ENCODE data around the gene C4BPB. TPM values are rescaled to one million over a fixed set of nuclear protein-coding genes. Genes with fewer than 3 reads are reported as not detected.
"Not testable (repeated sequence)": the region's sequence is repeated elsewhere in the genome, so short reads cannot be mapped to it uniquely, and the experiment has no call there.

Gene C4BPB
- total RNA-seq, 1 experiment from 2014 or later: not detected

DNA sequence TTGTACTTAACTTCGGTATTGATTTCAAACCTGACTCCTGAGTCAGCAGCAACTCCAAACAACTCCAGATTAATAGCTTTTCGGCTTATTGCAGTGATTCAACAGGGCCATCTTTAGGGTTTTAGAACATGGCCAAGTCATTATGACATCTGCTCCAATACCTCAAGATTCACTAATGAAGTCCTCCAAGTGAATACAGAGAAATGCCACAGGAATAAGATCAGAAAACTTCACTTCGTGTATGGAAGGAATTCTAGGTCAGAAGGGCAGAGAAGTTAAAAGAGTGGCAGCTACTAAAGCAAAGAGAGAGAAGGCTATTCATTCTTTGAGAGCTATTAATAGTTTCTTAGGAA, 48.5 kb upstream of the C4BPB start:
- CTCF ChIA-PET: interaction anchor here (0.6 kb wide), 1 partner anchor 36 kb away, joined by 4 read pairs; no protein-coding TSS in a partner anchor
- POLR2A ChIA-PET (ENCODE audit: low non-redundant PET): no interaction called here

DNA sequence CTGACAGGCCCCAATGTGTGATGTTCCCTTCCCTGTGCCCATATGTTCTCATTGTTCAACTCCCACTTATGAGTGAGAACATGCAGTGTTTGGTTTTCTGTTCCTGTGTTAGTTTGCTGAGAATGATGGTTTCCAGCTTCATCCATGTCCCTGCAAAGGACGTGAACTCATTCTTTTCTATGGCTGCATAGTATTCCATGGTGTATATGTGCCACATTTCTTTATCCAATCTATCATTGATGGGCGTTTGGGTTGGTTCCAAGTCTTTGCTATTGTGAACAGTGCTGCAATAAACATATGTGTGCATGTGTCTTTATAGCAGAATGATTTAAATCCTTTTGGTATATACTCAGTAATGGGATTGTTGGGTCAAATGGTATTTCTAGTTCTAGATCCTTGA, 47.3 kb upstream of the C4BPB start:
- POLR2A ChIA-PET (ENCODE audit: low non-redundant PET); BruUV-seq (replicated peaks); CTCF ChIA-PET: not testable (repeated sequence)

More for the DNA sequence above, 48.5 kb upstream of the C4BPB start:
- BruUV-seq (replicated peaks): no TSS peak
- intact Hi-C loops (cut with micrococcal nuclease; ENCODE audit: unreplicated experiment): no loop called here
- no peak for DNase-seq (ENCODE audit: low spot score)
- peaks cover 20% of the 10 kb centered on the region for H3K27me3 ChIP-seq (replicated peaks; ENCODE audit: insufficient read depth, low read depth, low read length, poor library complexity)
- H3K4me1 ChIP-seq (ENCODE audit: insufficient read depth, low read length, poor library complexity, severe bottlenecking): no peaks in the 10 kb centered on the region
- no peak overlapping the region for H3K4me3 ChIP-seq (ENCODE audit: low read depth, low read length, poor library complexity, severe bottlenecking)
- H3K27ac ChIP-seq (ENCODE audit: low read depth, low read length, poor library complexity, severe bottlenecking): no peak overlapping the region
- no peaks in the 10 kb centered on the region for H3K36me3 ChIP-seq (ENCODE audit: insufficient read depth, low read length, poor library complexity, severe bottlenecking)
- no peaks in the 10 kb centered on the region for H3K9me3 ChIP-seq (ENCODE audit: low read depth, low read length, poor library complexity, severe bottlenecking)
- TF ChIP-seq, protein P1, sequence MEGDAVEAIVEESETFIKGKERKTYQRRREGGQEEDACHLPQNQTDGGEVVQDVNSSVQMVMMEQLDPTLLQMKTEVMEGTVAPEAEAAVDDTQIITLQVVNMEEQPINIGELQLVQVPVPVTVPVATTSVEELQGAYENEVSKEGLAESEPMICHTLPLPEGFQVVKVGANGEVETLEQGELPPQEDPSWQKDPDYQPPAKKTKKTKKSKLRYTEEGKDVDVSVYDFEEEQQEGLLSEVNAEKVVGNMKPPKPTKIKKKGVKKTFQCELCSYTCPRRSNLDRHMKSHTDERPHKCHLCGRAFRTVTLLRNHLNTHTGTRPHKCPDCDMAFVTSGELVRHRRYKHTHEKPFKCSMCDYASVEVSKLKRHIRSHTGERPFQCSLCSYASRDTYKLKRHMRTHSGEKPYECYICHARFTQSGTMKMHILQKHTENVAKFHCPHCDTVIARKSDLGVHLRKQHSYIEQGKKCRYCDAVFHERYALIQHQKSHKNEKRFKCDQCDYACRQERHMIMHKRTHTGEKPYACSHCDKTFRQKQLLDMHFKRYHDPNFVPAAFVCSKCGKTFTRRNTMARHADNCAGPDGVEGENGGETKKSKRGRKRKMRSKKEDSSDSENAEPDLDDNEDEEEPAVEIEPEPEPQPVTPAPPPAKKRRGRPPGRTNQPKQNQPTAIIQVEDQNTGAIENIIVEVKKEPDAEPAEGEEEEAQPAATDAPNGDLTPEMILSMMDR (conservative IDR thresholded peaks at IDR 0.05; ENCODE audit: low read depth, low read length): no peak
- no peak for TF ChIP-seq EZH2 (IDR thresholded peaks at IDR 0.05; ENCODE audit: borderline replicate concordance, low read depth, low read length, poor library complexity, severe bottlenecking)

DNA sequence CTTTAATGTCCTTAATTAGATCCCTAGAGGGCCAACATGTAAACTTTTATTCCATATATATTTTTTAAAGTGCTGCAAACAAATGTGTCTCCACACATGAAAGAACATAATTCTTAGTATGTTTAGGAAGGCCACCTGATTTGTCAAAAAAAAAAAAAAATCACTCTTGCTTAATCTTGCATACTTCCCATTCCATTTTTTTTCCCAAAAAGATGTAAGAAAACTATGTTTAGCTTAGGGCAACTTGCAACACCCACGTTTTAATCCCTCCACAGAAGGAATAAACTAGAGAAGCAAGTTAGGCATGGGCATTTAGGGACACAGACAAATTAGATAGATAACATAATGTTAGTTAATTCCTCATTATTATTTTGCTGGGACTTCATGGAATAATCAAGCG, 43.2 kb upstream of the C4BPB start:
- Histone ChIP-seq H3K4me3 (ENCODE audit: low read depth, low read length, poor library complexity, severe bottlenecking) (no peak overlapping the region), H3K9me3 (ENCODE audit: low read depth, low read length, poor library complexity, severe bottlenecking) (no peaks in the 10 kb centered on the region), H3K4me1 (ENCODE audit: insufficient read depth, low read length, poor library complexity, severe bottlenecking) (peaks cover 4% of the 10 kb centered on the region), H3K27me3 (replicated peaks; ENCODE audit: insufficient read depth, low read depth, low read length, poor library complexity) (no peaks in the 10 kb centered on the region), H3K36me3 (ENCODE audit: insufficient read depth, low read length, poor library complexity, severe bottlenecking) (peaks cover 27% of the 10 kb centered on the region), H3K27ac (ENCODE audit: low read depth, low read length, poor library complexity, severe bottlenecking) (no peak overlapping the region)
- CTCF ChIA-PET: no interaction called here
- TF ChIP-seq, protein P1 (conservative IDR thresholded peaks at IDR 0.05; ENCODE audit: low read depth, low read length): no peak
- TF ChIP-seq EZH2 (IDR thresholded peaks at IDR 0.05; ENCODE audit: borderline replicate concordance, low read depth, low read length, poor library complexity, severe bottlenecking): no peak
- no peak for DNase-seq (ENCODE audit: low spot score)
- BruUV-seq (replicated peaks): no TSS peak
- intact Hi-C loops (cut with micrococcal nuclease; ENCODE audit: unreplicated experiment): no loop called here
- POLR2A ChIA-PET (ENCODE audit: low non-redundant PET): no interaction called here

More for the DNA sequence above, 47.3 kb upstream of the C4BPB start:
- H3K36me3 ChIP-seq (ENCODE audit: insufficient read depth, low read length, poor library complexity, severe bottlenecking); H3K9me3 ChIP-seq (ENCODE audit: low read depth, low read length, poor library complexity, severe bottlenecking); DNase-seq (ENCODE audit: low spot score); H3K27ac ChIP-seq (ENCODE audit: low read depth, low read length, poor library complexity, severe bottlenecking); intact Hi-C loops (cut with micrococcal nuclease; ENCODE audit: unreplicated experiment); H3K4me1 ChIP-seq (ENCODE audit: insufficient read depth, low read length, poor library complexity, severe bottlenecking); H3K4me3 ChIP-seq (ENCODE audit: low read depth, low read length, poor library complexity, severe bottlenecking): not testable (repeated sequence)
- H3K27me3 ChIP-seq (replicated peaks; ENCODE audit: insufficient read depth, low read depth, low read length, poor library complexity): peaks cover 13% of the 10 kb centered on the region

DNA sequence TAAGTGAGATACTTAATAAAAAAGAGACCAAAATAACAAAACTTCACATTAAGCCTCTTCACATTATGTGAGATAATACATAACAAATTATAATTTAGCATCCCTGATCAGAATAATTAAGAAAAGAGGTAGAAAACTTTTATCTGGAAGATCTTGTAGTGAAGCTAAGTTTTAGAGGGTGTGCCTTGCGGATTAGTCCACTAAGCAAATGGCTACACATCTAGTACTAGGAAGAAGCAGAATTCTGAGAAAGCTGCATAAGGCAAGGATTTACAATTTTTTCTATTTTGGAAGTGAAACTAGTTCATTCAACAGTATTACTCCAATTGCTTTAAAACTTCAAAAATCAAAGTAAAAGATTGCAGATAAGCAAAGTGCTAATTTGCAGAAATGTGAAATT, 41.2 kb upstream of the C4BPB start:
- TF ChIP-seq, protein P1 (conservative IDR thresholded peaks at IDR 0.05; ENCODE audit: low read depth, low read length): no peak
- TF ChIP-seq EZH2 (IDR thresholded peaks at IDR 0.05; ENCODE audit: borderline replicate concordance, low read depth, low read length, poor library complexity, severe bottlenecking): no peak
- H3K27ac ChIP-seq (ENCODE audit: low read depth, low read length, poor library complexity, severe bottlenecking): no peak overlapping the region
- no TSS peak for BruUV-seq (replicated peaks)
- POLR2A ChIA-PET (ENCODE audit: low non-redundant PET): no interaction called here
- no peak for DNase-seq (ENCODE audit: low spot score)
- H3K4me3 ChIP-seq (ENCODE audit: low read depth, low read length, poor library complexity, severe bottlenecking): no peak overlapping the region
- intact Hi-C loops (cut with micrococcal nuclease; ENCODE audit: unreplicated experiment): no loop called here
- no peaks in the 10 kb centered on the region for H3K27me3 ChIP-seq (replicated peaks; ENCODE audit: insufficient read depth, low read depth, low read length, poor library complexity)
- peaks cover 18% of the 10 kb centered on the region for H3K4me1 ChIP-seq (ENCODE audit: insufficient read depth, low read length, poor library complexity, severe bottlenecking)
- CTCF ChIA-PET: no interaction called here
- no peaks in the 10 kb centered on the region for H3K9me3 ChIP-seq (ENCODE audit: low read depth, low read length, poor library complexity, severe bottlenecking)
- H3K36me3 ChIP-seq (ENCODE audit: insufficient read depth, low read length, poor library complexity, severe bottlenecking): peaks cover 27% of the 10 kb centered on the region
